Measurements from ENCODE around the gene KIAA1328.

GRCh38 chr18:36977121-36977520 is 148.2 kb downstream of the KIAA1328 start:
- TF ChIP-seq CTCF (conservative IDR thresholded peaks at IDR 0.05) (no peak), ZFX (IDR thresholded peaks at IDR 0.05) (no peak)

All from C4-2B (cell line).